A673 (cell line): Measurements from ENCODE around the gene MAPK8IP1. TPM values are rescaled to one million over a fixed set of nuclear protein-coding genes. Genes with fewer than 3 reads are reported as not detected.

Source experiments
- BruUV-seq: library from RNA; stranded (reverse); fragments of 400-500 nt; replicated peaks from 2 replicates; lab custom pipeline; 2021; lab: Mats Ljungman, UMichigan
- CTCF ChIA-PET: fragments of 300-600 bp; sonication (Branson Sonifier 250); formaldehyde crosslinking; loops from one replicate; lab custom pipeline; 2022; ENCODE audit warnings: antibody characterized with exemption; lab: Charles Lee
- POLR2A ChIA-PET: fragments of 300-600 bp; sonication (Branson Sonifier 250); formaldehyde crosslinking; loops from one replicate; lab custom pipeline; 2022; ENCODE audit warnings: antibody characterized with exemption; ENCODE audit not compliant: low non-redundant PET; lab: Charles Lee
- DNase-seq: peaks from one replicate; pipeline ENCODE4 v3.0.0-alpha.2; 2015; ENCODE audit warnings: low spot score
- H3K27ac ChIP-seq: fragments of 200-600 bp; sonication (generic); 2 replicates; pipeline ENCODE4 v1.5.1; 2016; ENCODE audit warnings: mixed run types, low read depth, mild to moderate bottlenecking, mixed read lengths, antibody characterized with exemption, low read length; ENCODE audit not compliant: poor library complexity, severe bottlenecking
- H3K27me3 ChIP-seq: fragments of 200-600 bp; sonication (generic); replicated peaks from 2 replicates; pipeline ENCODE4 v1.6.1; 2017; ENCODE audit warnings: mixed run types, low read depth, mild to moderate bottlenecking, mixed read lengths, antibody characterized with exemption, low read length; ENCODE audit not compliant: insufficient read depth, poor library complexity
- H3K36me3 ChIP-seq: fragments of 200-600 bp; sonication (generic); 2 replicates; pipeline ENCODE4 v1.6.1; 2016; ENCODE audit warnings: mixed run types, mild to moderate bottlenecking, mixed read lengths, antibody characterized with exemption, low read length; ENCODE audit not compliant: insufficient read depth, poor library complexity, severe bottlenecking
- H3K4me1 ChIP-seq: fragments of 200-600 bp; sonication (generic); 2 replicates; pipeline ENCODE4 v1.6.1; 2017; ENCODE audit warnings: mixed run types, mild to moderate bottlenecking, mixed read lengths, antibody characterized with exemption, low read length; ENCODE audit not compliant: insufficient read depth, poor library complexity, severe bottlenecking
- H3K4me3 ChIP-seq: fragments of 200-600 bp; sonication (generic); 2 replicates; pipeline ENCODE4 v1.5.1; 2016; ENCODE audit warnings: low read depth, mixed run types, mild to moderate bottlenecking, mixed read lengths, low read length; ENCODE audit not compliant: poor library complexity, severe bottlenecking
- H3K9me3 ChIP-seq: fragments of 200-600 bp; sonication (generic); 2 replicates; pipeline ENCODE4 v1.6.1; 2016; ENCODE audit warnings: mixed run types, low read depth, mild to moderate bottlenecking, mixed read lengths, antibody characterized with exemption, low read length; ENCODE audit not compliant: poor library complexity, severe bottlenecking
- EZH2 ChIP-seq: fragments of 200-600 bp; sonication (generic); IDR thresholded peaks from 2 replicates; pipeline ENCODE4 v1.6.1; 2017; ENCODE audit warnings: borderline replicate concordance, low read depth, mild to moderate bottlenecking, mixed read lengths, antibody characterized with exemption, low read length; ENCODE audit not compliant: poor library complexity, severe bottlenecking
- intact Hi-C: fragments of 100-400 bp; cut with micrococcal nuclease; formaldehyde crosslinking; loops from one replicate; pipeline ENCODE4 v1.10.0; 2022; ENCODE audit not compliant: unreplicated experiment
- total RNA-seq: library from RNA; stranded (reverse); gene quantifications from 2 replicates; pipeline ENCODE4 v1.2.3, GENCODE V29; 2021
- TF ChIP-seq, protein P1 (sequence below): fragments of 300-800, 200-600 bp; sonication (generic); conservative IDR thresholded peaks from 2 replicates; pipeline ENCODE4 v1.5.1; 2017; ENCODE audit warnings: low read depth, mild to moderate bottlenecking, antibody characterized with exemption, low read length, moderate library complexity, mixed read lengths

MAPK8IP1 gene
- total RNA-seq, 1 experiment from 2014 or later, result 46.0 TPM

- no peak for DNase-seq
- H3K27ac ChIP-seq, result peak within 1 kb of the TSS; percentile 0
- BruUV-seq, result no TSS peak
- no peak within 1 kb of the TSS for H3K4me3 ChIP-seq
- POLR2A ChIA-PET, result no interaction called here
- no peaks in the 10 kb centered on the region for H3K9me3 ChIP-seq
- no peaks in the 10 kb centered on the region for H3K36me3 ChIP-seq
- H3K4me1 ChIP-seq, result no peaks in the 10 kb centered on the region
- intact Hi-C loops, result no loop called here
- TF ChIP-seq, protein P1, sequence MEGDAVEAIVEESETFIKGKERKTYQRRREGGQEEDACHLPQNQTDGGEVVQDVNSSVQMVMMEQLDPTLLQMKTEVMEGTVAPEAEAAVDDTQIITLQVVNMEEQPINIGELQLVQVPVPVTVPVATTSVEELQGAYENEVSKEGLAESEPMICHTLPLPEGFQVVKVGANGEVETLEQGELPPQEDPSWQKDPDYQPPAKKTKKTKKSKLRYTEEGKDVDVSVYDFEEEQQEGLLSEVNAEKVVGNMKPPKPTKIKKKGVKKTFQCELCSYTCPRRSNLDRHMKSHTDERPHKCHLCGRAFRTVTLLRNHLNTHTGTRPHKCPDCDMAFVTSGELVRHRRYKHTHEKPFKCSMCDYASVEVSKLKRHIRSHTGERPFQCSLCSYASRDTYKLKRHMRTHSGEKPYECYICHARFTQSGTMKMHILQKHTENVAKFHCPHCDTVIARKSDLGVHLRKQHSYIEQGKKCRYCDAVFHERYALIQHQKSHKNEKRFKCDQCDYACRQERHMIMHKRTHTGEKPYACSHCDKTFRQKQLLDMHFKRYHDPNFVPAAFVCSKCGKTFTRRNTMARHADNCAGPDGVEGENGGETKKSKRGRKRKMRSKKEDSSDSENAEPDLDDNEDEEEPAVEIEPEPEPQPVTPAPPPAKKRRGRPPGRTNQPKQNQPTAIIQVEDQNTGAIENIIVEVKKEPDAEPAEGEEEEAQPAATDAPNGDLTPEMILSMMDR, result no peak
- TF ChIP-seq EZH2, result no peak
- CTCF ChIA-PET, result no interaction called here
- no peaks in the 10 kb centered on the region for H3K27me3 ChIP-seq
These were observed 21.6 kb downstream of the MAPK8IP1 start, which contains the start of gene FREY1 for GRCh38 chr11:45906965-45907611. TSS of gene FREY1 (minus strand) at chr11:45907271. CDS start at chr11:45907245, 26 bp downstream.

DNA sequence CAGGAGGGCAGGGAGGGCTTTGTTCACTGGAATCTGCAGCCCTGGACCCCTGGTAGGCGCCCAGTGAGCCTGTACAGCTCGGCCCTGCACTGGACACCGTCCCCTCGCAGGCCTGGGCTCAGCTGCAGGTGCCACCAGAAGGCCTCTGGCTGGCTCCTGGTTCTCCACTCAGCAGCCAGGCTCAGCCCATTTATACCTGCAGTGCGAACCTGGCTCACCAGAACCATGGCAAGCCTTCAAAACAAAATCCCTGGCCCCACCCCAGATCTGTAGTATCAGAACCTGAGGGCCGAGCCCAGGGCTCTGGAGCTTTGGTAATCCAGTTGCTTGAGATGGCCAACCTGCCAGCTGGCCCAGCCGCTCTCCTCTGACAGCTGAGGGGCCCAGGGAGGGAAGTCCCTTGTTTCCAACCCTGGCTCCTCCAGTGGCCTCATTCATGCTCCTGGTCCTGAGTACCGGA is 22.5 kb downstream of the MAPK8IP1 start:
- H3K4me3 ChIP-seq, result no peak overlapping the region
- peaks cover under 1% of the 10 kb centered on the region for H3K36me3 ChIP-seq
- no peaks in the 10 kb centered on the region for H3K27me3 ChIP-seq
- peak overlapping the region; percentile 0 for H3K27ac ChIP-seq
- H3K9me3 ChIP-seq, result no peaks in the 10 kb centered on the region
- H3K4me1 ChIP-seq, result no peaks in the 10 kb centered on the region
- intact Hi-C loops, result no loop called here
- BruUV-seq, result no TSS peak
- TF ChIP-seq EZH2, result no peak
- TF ChIP-seq, protein P1, result no peak
- no peak for DNase-seq
- ChIA-PET CTCF (no interaction called here), POLR2A (no interaction called here)

GRCh38 chr11:45909594-45910475 is 24.4 kb downstream of the MAPK8IP1 start:
- POLR2A ChIA-PET, result no interaction called here
- DNase-seq, result no peak
- intact Hi-C loops, result no loop called here
- no peak for TF ChIP-seq EZH2
- TF ChIP-seq, protein P1, result no peak
- no peak overlapping the region for H3K4me3 ChIP-seq
- no peak overlapping the region for H3K27ac ChIP-seq
- H3K27me3 ChIP-seq, result no peaks in the 10 kb centered on the region
- H3K9me3 ChIP-seq, result no peaks in the 10 kb centered on the region
- no TSS peak for BruUV-seq
- H3K4me1 ChIP-seq, result no peaks in the 10 kb centered on the region
- H3K36me3 ChIP-seq, result peaks cover 16% of the 10 kb centered on the region
- CTCF ChIA-PET, result no interaction called here
